Activated B cell treated with CpG ODN at 0.5 μM for 24 hours (primary cell): Measurements from ENCODE around the gene HAGHL. TPM values are rescaled to one million over a fixed set of nuclear protein-coding genes. Genes with fewer than 3 reads are reported as not detected.

ENCODE experiments used
- ATAC-seq: fragments of 200-7000 bp; cut with Tn5 transposase; one replicate; pipeline ENCODE4 v1.10.0; 2021; ENCODE audit warnings: low read depth, mild to moderate bottlenecking, moderate library complexity
- CTCF ChIA-PET: fragments of 350-600 bp; sonication (Branson Sonifier 250); formaldehyde crosslinking; loops from one replicate; lab custom pipeline; 2021; ENCODE audit warnings: antibody characterized with exemption; lab: Charles Lee
- POLR2A ChIA-PET: fragments of 350-600 bp; sonication (Branson Sonifier 250); formaldehyde crosslinking; loops from one replicate; lab custom pipeline; 2021; ENCODE audit warnings: antibody characterized with exemption; lab: Charles Lee
- DNase-seq: peaks from one replicate; pipeline ENCODE4 v3.0.0; 2022
- H3K27ac Mint-ChIP-seq: one replicate; pipeline ENCODE4 v1.8.0; 2020; ENCODE audit warnings: mixed read lengths
- H3K27me3 Mint-ChIP-seq: one replicate; pipeline ENCODE4 v1.8.0; 2021; ENCODE audit warnings: mixed read lengths
- H3K36me3 Mint-ChIP-seq: one replicate; pipeline ENCODE4 v1.8.0; 2021; ENCODE audit warnings: low read depth, mixed read lengths
- H3K4me1 Mint-ChIP-seq: one replicate; pipeline ENCODE4 v1.8.0; 2021; ENCODE audit warnings: mixed read lengths
- H3K4me3 Mint-ChIP-seq: one replicate; pipeline ENCODE4 v1.8.0; 2020; ENCODE audit warnings: mild to moderate bottlenecking, mixed read lengths
- H3K9me3 Mint-ChIP-seq: one replicate; pipeline ENCODE4 v1.8.0; 2020; ENCODE audit warnings: mixed read lengths
- intact Hi-C: fragments of 100-400 bp; cut with micrococcal nuclease; formaldehyde crosslinking; loops from one replicate; pipeline ENCODE4 v1.15.1; 2024
- total RNA-seq: library from RNA; stranded (reverse); gene quantifications from 2 replicates; pipeline ENCODE4 v1.2.3, GENCODE V29; 2022
- TF ChIP-seq, protein P1 (sequence below): fragments of 200-600 bp; IDR thresholded peaks from one replicate; pipeline ENCODE4 v1.8.0; 2022; ENCODE audit warnings: antibody characterized with exemption, mild to moderate bottlenecking

The HAGHL gene
- total RNA-seq, 1 donor from 2014 or later = 10.9 TPM

DNA sequence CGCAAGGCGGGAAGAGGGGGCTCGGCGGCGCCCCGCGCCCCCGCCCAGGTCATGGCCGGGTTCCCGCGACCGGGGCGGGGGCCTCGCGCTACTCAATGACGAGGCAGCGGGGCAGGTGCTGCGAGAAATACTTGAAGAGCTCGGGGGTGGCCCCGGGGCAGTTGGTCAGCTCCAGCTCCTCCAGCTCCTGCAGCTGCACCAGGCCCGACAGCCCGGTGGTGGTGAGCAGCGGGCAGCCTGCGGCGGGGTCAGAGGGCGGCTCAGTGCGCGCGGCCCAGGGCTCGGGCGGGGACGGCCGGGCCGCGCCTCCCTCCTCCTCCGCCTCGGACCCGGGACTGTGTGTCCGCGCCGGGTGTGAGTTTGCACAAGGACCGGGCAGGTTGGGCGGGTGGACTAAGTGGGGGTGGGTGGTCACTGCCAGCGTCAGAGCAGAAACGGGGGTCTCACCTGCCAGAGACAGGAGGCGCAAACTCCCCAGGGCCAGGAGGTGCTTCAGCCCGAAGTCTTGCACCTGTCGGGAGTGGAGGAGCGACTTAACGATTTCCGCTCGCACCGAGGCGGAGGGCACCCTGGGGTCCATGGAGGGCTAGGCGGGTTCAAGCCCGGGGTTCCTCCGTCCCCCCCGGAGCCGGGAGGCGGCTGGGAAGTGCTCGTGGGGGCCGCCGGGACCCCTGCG, 32.6 kb upstream of the HAGHL start:
- Mint-ChIP-seq H3K4me1 (peaks cover 32% of the 10 kb centered on the region), H3K27ac (no peak overlapping the region), H3K9me3 (no peaks in the 10 kb centered on the region), H3K27me3 (peaks cover 18% of the 10 kb centered on the region), H3K36me3 (peaks cover 5% of the 10 kb centered on the region), H3K4me3 (peak overlapping the region; percentile 60)
- POLR2A ChIA-PET = interaction anchor here (1.4 to 2.0 kb wide), 2 partner anchors 10 to 21 kb away, joined by 3 to 8 read pairs; partner anchors contain the start of genes JMJD8 and METRN
- ATAC-seq = no peak
- intact Hi-C loops = no loop called here
- TF ChIP-seq, protein P1, sequence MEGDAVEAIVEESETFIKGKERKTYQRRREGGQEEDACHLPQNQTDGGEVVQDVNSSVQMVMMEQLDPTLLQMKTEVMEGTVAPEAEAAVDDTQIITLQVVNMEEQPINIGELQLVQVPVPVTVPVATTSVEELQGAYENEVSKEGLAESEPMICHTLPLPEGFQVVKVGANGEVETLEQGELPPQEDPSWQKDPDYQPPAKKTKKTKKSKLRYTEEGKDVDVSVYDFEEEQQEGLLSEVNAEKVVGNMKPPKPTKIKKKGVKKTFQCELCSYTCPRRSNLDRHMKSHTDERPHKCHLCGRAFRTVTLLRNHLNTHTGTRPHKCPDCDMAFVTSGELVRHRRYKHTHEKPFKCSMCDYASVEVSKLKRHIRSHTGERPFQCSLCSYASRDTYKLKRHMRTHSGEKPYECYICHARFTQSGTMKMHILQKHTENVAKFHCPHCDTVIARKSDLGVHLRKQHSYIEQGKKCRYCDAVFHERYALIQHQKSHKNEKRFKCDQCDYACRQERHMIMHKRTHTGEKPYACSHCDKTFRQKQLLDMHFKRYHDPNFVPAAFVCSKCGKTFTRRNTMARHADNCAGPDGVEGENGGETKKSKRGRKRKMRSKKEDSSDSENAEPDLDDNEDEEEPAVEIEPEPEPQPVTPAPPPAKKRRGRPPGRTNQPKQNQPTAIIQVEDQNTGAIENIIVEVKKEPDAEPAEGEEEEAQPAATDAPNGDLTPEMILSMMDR = no peak
- CTCF ChIA-PET = interaction anchor here (2.1 kb wide), 1 partner anchor 18 kb away, joined by 8 read pairs; no protein-coding TSS in a partner anchor
- DNase-seq = no peak

- peaks cover 4% of the 10 kb centered on the region for H3K36me3 Mint-ChIP-seq
- H3K4me3 Mint-ChIP-seq = peak overlapping the region; percentile 7
- TF ChIP-seq, protein P1 = no peak
- no peaks in the 10 kb centered on the region for H3K9me3 Mint-ChIP-seq
- H3K27ac Mint-ChIP-seq = no peak overlapping the region
- CTCF ChIA-PET = interaction anchor here (2.1 kb wide), 1 partner anchor 17 kb away, joined by 8 read pairs; no protein-coding TSS in a partner anchor
- peaks cover 26% of the 10 kb centered on the region for H3K4me1 Mint-ChIP-seq
- POLR2A ChIA-PET = interaction anchor here (1.0 to 2.0 kb wide), 3 partner anchors 11 to 26 kb away, joined by 3 to 8 read pairs (median 3); partner anchors contain the start of genes ANTKMT, JMJD8 and METRN
- intact Hi-C loops = no loop called here
- ATAC-seq (no peak), DNase-seq (no peak)
- peaks cover 20% of the 10 kb centered on the region for H3K27me3 Mint-ChIP-seq
These were observed 32.0 kb upstream of the HAGHL start for GRCh38 chr16:694863-695354.

DNA sequence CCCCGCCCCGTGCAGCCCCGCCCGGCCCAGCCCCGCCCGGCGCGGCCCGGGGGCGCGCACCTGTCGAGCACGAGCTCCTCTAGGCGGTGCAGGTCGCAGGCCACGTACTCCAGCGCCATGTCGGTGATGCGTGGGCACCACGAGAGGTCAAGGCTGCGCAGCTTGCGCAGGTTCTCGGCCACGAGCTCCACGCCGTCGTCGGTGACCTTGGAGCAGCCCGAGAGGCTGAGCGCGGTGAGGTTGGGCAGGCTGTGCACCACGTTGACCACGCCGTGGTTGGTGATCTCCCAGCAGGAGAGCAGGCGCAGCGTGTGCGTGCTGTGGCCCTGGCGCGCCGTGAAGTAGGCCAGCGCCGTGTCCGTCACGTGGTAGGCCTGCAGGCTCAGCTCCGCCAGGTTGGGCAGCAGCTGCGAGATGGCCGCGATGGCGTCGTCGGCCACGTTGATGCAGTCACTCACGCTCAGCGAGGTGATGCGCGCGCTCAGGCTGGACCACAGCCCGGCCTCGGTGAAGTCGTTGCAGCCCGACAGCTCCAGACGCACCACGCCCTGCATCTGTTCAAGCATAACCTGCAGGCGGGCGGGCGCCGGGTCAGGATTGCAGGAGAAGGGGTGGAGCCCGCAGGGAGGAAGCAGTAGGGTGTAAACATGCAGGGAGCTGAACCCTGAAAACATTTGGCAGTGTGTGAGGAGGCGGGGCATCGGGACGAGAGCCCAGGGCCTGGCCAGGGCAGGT, 31.4 kb upstream of the HAGHL start:
- H3K4me1 Mint-ChIP-seq = peaks cover 21% of the 10 kb centered on the region
- H3K9me3 Mint-ChIP-seq = no peaks in the 10 kb centered on the region
- DNase-seq (peak; percentile 47), ATAC-seq (peak; percentile 78)
- peak overlapping the region; percentile 76 for H3K4me3 Mint-ChIP-seq
- intact Hi-C loops = no loop called here
- ChIA-PET POLR2A (interaction anchor here (0.8 to 2.0 kb wide), 4 partner anchors 11 to 45 kb away, joined by 3 to 8 read pairs (median 3); partner anchors contain the start of genes ANTKMT, CIAO3, JMJD8 and METRN), CTCF (interaction anchor here (2.1 kb wide), 1 partner anchor 17 kb away, joined by 8 read pairs; no protein-coding TSS in a partner anchor)
- TF ChIP-seq, protein P1 = no peak
- H3K27ac Mint-ChIP-seq = no peak overlapping the region
- H3K36me3 Mint-ChIP-seq = no peaks in the 10 kb centered on the region
- H3K27me3 Mint-ChIP-seq = peaks cover 22% of the 10 kb centered on the region

DNA sequence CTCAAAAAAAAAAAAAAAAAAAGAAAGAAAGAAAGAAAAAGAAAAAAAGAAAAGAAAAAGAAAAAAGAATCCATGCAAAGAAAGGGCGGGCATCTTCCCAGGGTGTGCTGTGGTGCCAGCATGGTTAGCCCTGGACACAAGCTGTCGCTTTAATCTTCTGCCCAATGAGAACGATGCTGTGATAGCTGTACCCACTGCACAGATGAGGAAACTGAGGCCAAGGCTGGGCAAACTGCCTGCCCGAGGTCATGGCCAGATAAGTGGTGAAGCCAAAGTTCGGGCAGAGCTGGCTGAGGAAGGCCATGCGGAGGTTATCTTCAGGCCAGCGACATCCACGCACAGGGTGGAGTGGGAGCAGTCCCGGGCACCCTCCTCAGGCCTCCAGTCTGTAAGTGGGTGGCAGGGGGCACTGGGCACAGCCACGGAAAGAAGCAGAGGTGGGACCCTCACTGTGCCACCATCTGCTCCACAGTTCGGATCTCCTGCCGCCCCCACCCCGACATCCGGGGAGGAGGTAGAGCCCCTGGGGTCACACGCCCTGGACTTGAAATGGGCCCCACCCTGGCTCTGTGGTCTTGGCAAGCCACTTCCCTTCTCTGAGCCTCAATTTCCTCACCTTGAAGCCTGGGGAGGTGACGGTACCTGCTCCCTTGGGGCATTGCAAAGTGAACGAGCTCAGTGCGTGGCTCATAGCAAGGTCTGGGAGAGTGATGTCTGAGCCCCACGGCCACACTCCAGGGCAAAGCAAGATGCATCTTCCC, 27.8 kb upstream of the HAGHL start:
- H3K27me3 Mint-ChIP-seq = peaks cover 36% of the 10 kb centered on the region
- CTCF ChIA-PET = no interaction called here

More for the DNA sequence above, 27.8 kb upstream of the HAGHL start:
- DNase-seq (no peak), ATAC-seq (no peak)
- Mint-ChIP-seq H3K4me1 (peaks cover 11% of the 10 kb centered on the region), H3K27ac (no peak overlapping the region), H3K9me3 (no peaks in the 10 kb centered on the region), H3K4me3 (no peak overlapping the region), H3K36me3 (no peaks in the 10 kb centered on the region)
- POLR2A ChIA-PET = no interaction called here
- intact Hi-C loops = no loop called here
- TF ChIP-seq, protein P1 = no peak
